Activated CD4-positive, alpha-beta T cell treated with anti-CD3 and anti-CD28 coated beads, Interleukin-2, amount 10 ng/mL, durations not matched to agents 7 days and 5 days (primary cell): Measurements from ENCODE around the gene LDB2. TPM values are rescaled to one million over a fixed set of nuclear protein-coding genes. Genes with fewer than 3 reads are reported as not detected.

Experiments used
- CTCF ChIA-PET: fragments of 350-600 bp; sonication (Branson Sonifier 250); formaldehyde crosslinking; loops from one replicate; lab custom pipeline; 2021; ENCODE audit warnings: antibody characterized with exemption; lab: Charles Lee
- POLR2A ChIA-PET: fragments of 350-600 bp; sonication (Branson Sonifier 250); formaldehyde crosslinking; loops from one replicate; lab custom pipeline; 2021; ENCODE audit warnings: antibody characterized with exemption; lab: Charles Lee
- DNase-seq: peaks from one replicate; pipeline ENCODE4 v3.0.0-alpha.2; 2020
- H3K27ac Mint-ChIP-seq: one replicate; pipeline ENCODE4 v1.8.0; 2021; ENCODE audit warnings: mild to moderate bottlenecking, moderate library complexity, mixed read lengths
- H3K27me3 Mint-ChIP-seq: one replicate; pipeline ENCODE4 v1.8.0; 2021; ENCODE audit warnings: mixed read lengths
- H3K36me3 Mint-ChIP-seq: one replicate; pipeline ENCODE4 v1.8.0; 2021; ENCODE audit warnings: low read depth, mixed read lengths
- H3K4me1 Mint-ChIP-seq: one replicate; pipeline ENCODE4 v1.8.0; 2021; ENCODE audit warnings: mixed read lengths
- H3K4me3 Mint-ChIP-seq: one replicate; pipeline ENCODE4 v1.8.0; 2021; ENCODE audit warnings: mild to moderate bottlenecking, moderate library complexity, mixed read lengths
- H3K9me3 Mint-ChIP-seq: one replicate; pipeline ENCODE4 v1.8.0; 2021; ENCODE audit warnings: mixed read lengths
- total RNA-seq, 2 experiments: library from RNA; stranded (reverse); gene quantifications; one replicate each; pipeline ENCODE4 v1.2.3, GENCODE V29; 2021

Gene LDB2
- total RNA-seq, 2 experiments from 2014 or later: not detected

GRCh38 chr4:16685536-16685935 lies 212.9 kb downstream of the LDB2 start:
- Mint-ChIP-seq H3K9me3 (no peaks in the 10 kb centered on the region), H3K36me3 (no peaks in the 10 kb centered on the region), H3K27me3 (no peaks in the 10 kb centered on the region), H3K27ac (no peak overlapping the region), H3K4me3 (no peak overlapping the region), H3K4me1 (no peaks in the 10 kb centered on the region)
- POLR2A ChIA-PET: no interaction called here
- CTCF ChIA-PET: no interaction called here
- DNase-seq: no peak

- Mint-ChIP-seq H3K4me1 (no peaks in the 10 kb centered on the region), H3K9me3 (no peaks in the 10 kb centered on the region), H3K27ac (no peak overlapping the region), H3K36me3 (no peaks in the 10 kb centered on the region), H3K27me3 (no peaks in the 10 kb centered on the region), H3K4me3 (no peak overlapping the region)
- ChIA-PET CTCF (no interaction called here), POLR2A (no interaction called here)
- DNase-seq: no peak
Observed at GRCh38 chr4:16684935-16685334, 213.5 kb downstream of the LDB2 start.

GRCh38 chr4:16684097-16684496 lies 214.3 kb downstream of the LDB2 start:
- DNase-seq: no peak
- no peaks in the 10 kb centered on the region for H3K9me3 Mint-ChIP-seq
- POLR2A ChIA-PET: no interaction called here
- H3K4me3 Mint-ChIP-seq: no peak overlapping the region
- no peaks in the 10 kb centered on the region for H3K4me1 Mint-ChIP-seq
- H3K36me3 Mint-ChIP-seq: no peaks in the 10 kb centered on the region
- no peaks in the 10 kb centered on the region for H3K27me3 Mint-ChIP-seq
- CTCF ChIA-PET: no interaction called here
- no peak overlapping the region for H3K27ac Mint-ChIP-seq

- Mint-ChIP-seq H3K27ac (no peak overlapping the region), H3K27me3 (no peaks in the 10 kb centered on the region), H3K36me3 (no peaks in the 10 kb centered on the region), H3K9me3 (no peaks in the 10 kb centered on the region), H3K4me3 (no peak overlapping the region), H3K4me1 (no peaks in the 10 kb centered on the region)
- DNase-seq: no peak
- ChIA-PET CTCF (no interaction called here), POLR2A (no interaction called here)
Observed at GRCh38 chr4:16682975-16683374, 215.5 kb downstream of the LDB2 start.

GRCh38 chr4:16677001-16677944 lies 221.2 kb downstream of the LDB2 start:
- Mint-ChIP-seq H3K4me1 (no peaks in the 10 kb centered on the region), H3K4me3 (no peak overlapping the region), H3K27me3 (no peaks in the 10 kb centered on the region), H3K36me3 (no peaks in the 10 kb centered on the region), H3K27ac (no peak overlapping the region), H3K9me3 (no peaks in the 10 kb centered on the region)
- ChIA-PET POLR2A (no interaction called here), CTCF (no interaction called here)
- DNase-seq: no peak

- Mint-ChIP-seq H3K27ac (no peak overlapping the region), H3K36me3 (no peaks in the 10 kb centered on the region), H3K27me3 (no peaks in the 10 kb centered on the region), H3K9me3 (no peaks in the 10 kb centered on the region), H3K4me1 (no peaks in the 10 kb centered on the region), H3K4me3 (no peak overlapping the region)
- POLR2A ChIA-PET: interaction anchor here (0.6 kb wide), 1 partner anchor 82 kb away, joined by 3 read pairs; no protein-coding TSS in a partner anchor
- CTCF ChIA-PET: no interaction called here
- DNase-seq: no peak
Observed at GRCh38 chr4:16676230-16676770, 222.1 kb downstream of the LDB2 start.

- CTCF ChIA-PET: no interaction called here
- no peak for DNase-seq
- POLR2A ChIA-PET: no interaction called here
- no peaks in the 10 kb centered on the region for H3K4me1 Mint-ChIP-seq
- no peaks in the 10 kb centered on the region for H3K27me3 Mint-ChIP-seq
- no peak overlapping the region for H3K27ac Mint-ChIP-seq
- no peaks in the 10 kb centered on the region for H3K36me3 Mint-ChIP-seq
- no peaks in the 10 kb centered on the region for H3K9me3 Mint-ChIP-seq
- H3K4me3 Mint-ChIP-seq: no peak overlapping the region
Observed at GRCh38 chr4:16674082-16674481, 224.4 kb downstream of the LDB2 start.

GRCh38 chr4:16672421-16672820 lies 226.0 kb downstream of the LDB2 start:
- Mint-ChIP-seq H3K27me3 (no peaks in the 10 kb centered on the region), H3K9me3 (no peaks in the 10 kb centered on the region), H3K27ac (no peak overlapping the region), H3K36me3 (no peaks in the 10 kb centered on the region), H3K4me3 (no peak overlapping the region), H3K4me1 (no peaks in the 10 kb centered on the region)
- DNase-seq: no peak
- POLR2A ChIA-PET: no interaction called here
- CTCF ChIA-PET: interaction anchor here (1.5 kb wide), 1 partner anchor 17 kb away, joined by 3 read pairs; no protein-coding TSS in a partner anchor

GRCh38 chr4:16671741-16672140 lies 226.7 kb downstream of the LDB2 start:
- Mint-ChIP-seq H3K4me1 (no peaks in the 10 kb centered on the region), H3K27ac (no peak overlapping the region), H3K36me3 (no peaks in the 10 kb centered on the region), H3K27me3 (no peaks in the 10 kb centered on the region), H3K4me3 (no peak overlapping the region), H3K9me3 (no peaks in the 10 kb centered on the region)
- no peak for DNase-seq
- ChIA-PET POLR2A (no interaction called here), CTCF (interaction anchor here (1.5 kb wide), 1 partner anchor 17 kb away, joined by 3 read pairs; no protein-coding TSS in a partner anchor)

- ChIA-PET POLR2A (no interaction called here), CTCF (interaction anchor here (1.5 kb wide), 1 partner anchor 18 kb away, joined by 3 read pairs; no protein-coding TSS in a partner anchor)
- Mint-ChIP-seq H3K27ac (no peak overlapping the region), H3K4me3 (no peak overlapping the region), H3K9me3 (no peaks in the 10 kb centered on the region), H3K4me1 (no peaks in the 10 kb centered on the region), H3K36me3 (no peaks in the 10 kb centered on the region), H3K27me3 (no peaks in the 10 kb centered on the region)
- DNase-seq: no peak
Observed at GRCh38 chr4:16670727-16671126, 227.7 kb downstream of the LDB2 start.

GRCh38 chr4:16669036-16669435 lies 229.4 kb downstream of the LDB2 start:
- Mint-ChIP-seq H3K4me1 (no peaks in the 10 kb centered on the region), H3K36me3 (no peaks in the 10 kb centered on the region), H3K9me3 (no peaks in the 10 kb centered on the region), H3K4me3 (no peak overlapping the region), H3K27me3 (no peaks in the 10 kb centered on the region), H3K27ac (no peak overlapping the region)
- CTCF ChIA-PET: no interaction called here
- POLR2A ChIA-PET: no interaction called here
- DNase-seq: no peak

GRCh38 chr4:16668488-16668887 lies 230.0 kb downstream of the LDB2 start:
- CTCF ChIA-PET: no interaction called here
- Mint-ChIP-seq H3K27me3 (no peaks in the 10 kb centered on the region), H3K4me3 (no peak overlapping the region), H3K36me3 (no peaks in the 10 kb centered on the region), H3K27ac (no peak overlapping the region), H3K4me1 (no peaks in the 10 kb centered on the region), H3K9me3 (no peaks in the 10 kb centered on the region)
- POLR2A ChIA-PET: no interaction called here
- no peak for DNase-seq

GRCh38 chr4:16667464-16667863 lies 231.0 kb downstream of the LDB2 start:
- H3K36me3 Mint-ChIP-seq: no peaks in the 10 kb centered on the region
- no peak overlapping the region for H3K4me3 Mint-ChIP-seq
- H3K27me3 Mint-ChIP-seq: no peaks in the 10 kb centered on the region
- CTCF ChIA-PET: no interaction called here
- DNase-seq: no peak
- H3K4me1 Mint-ChIP-seq: no peaks in the 10 kb centered on the region
- H3K9me3 Mint-ChIP-seq: no peaks in the 10 kb centered on the region
- H3K27ac Mint-ChIP-seq: no peak overlapping the region
- POLR2A ChIA-PET: no interaction called here
